ENCODE results near the gene TNFRSF4.

- TF ChIP-seq EZH2 (IDR thresholded peaks at IDR 0.05; ENCODE audit: low read length, missing control alignments) (no peak), CTCF (conservative IDR thresholded peaks at IDR 0.05 in 1 of 2, IDR thresholded peaks at IDR 0.05 in 1 of 2; ENCODE audit: low read depth in 1 of 2, low read length in 2 of 2) (no peak)
Observed at GRCh38 chr1:1213345-1214265, at the start of gene TNFRSF4.

All from fibroblast of lung (primary cell).